Liver (tissue), 3 donors: ENCODE data around the gene ZDHHC4.

ENCODE experiments used
- FOXA1 ChIP-seq: IDR thresholded peaks from 2 replicates; pipeline ENCODE4 v1.6.1; 2016; ENCODE audit warnings: antibody characterized with exemption
- GABPA ChIP-seq, 2 donors: IDR thresholded peaks in 1 of 2; conservative IDR thresholded peaks in 1 of 2; 2 replicates each; pipeline ENCODE4 v1.6.1; 2016; ENCODE audit warnings: antibody characterized with exemption in 2 of 2, mild to moderate bottlenecking in 1 of 2, moderate library complexity in 1 of 2
- RAD21 ChIP-seq, 2 donors: IDR thresholded peaks; 2 replicates each; pipeline ENCODE4 v1.6.1; 2016; ENCODE audit warnings: antibody characterized with exemption in 2 of 2, mild to moderate bottlenecking in 2 of 2
- SP1 ChIP-seq: IDR thresholded peaks from 2 replicates; pipeline ENCODE4 v1.6.1; 2018; ENCODE audit warnings: antibody characterized with exemption, mild to moderate bottlenecking
- TAF1 ChIP-seq: conservative IDR thresholded peaks from 2 replicates; pipeline ENCODE4 v1.6.1; 2016; ENCODE audit warnings: antibody characterized with exemption, mild to moderate bottlenecking
- YY1 ChIP-seq: IDR thresholded peaks from 2 replicates; pipeline ENCODE4 v1.6.1; 2016; ENCODE audit warnings: antibody characterized with exemption, mild to moderate bottlenecking
- TF ChIP-seq, protein P1 (sequence below): IDR thresholded peaks from 2 replicates; pipeline ENCODE4 v1.6.1; 2016; ENCODE audit warnings: antibody characterized with exemption
- TF ChIP-seq, protein P2 (sequence below): fragments of 150-350 bp; IDR thresholded peaks from 2 replicates; pipeline ENCODE4 v1.5.1; 2017; ENCODE audit warnings: improper control_type of control experiment, low read depth, low read length; ENCODE audit not compliant: missing input control
- TF ChIP-seq, protein P3 (sequence below): IDR thresholded peaks from 2 replicates; pipeline ENCODE4 v1.6.1; 2016; ENCODE audit warnings: antibody characterized with exemption, mild to moderate bottlenecking
- TF ChIP-seq, protein P4 (sequence below): IDR thresholded peaks from 2 replicates; pipeline ENCODE4 v1.6.1; 2016; ENCODE audit warnings: antibody characterized with exemption
- TF ChIP-seq, protein P5 (sequence below): IDR thresholded peaks from 2 replicates; pipeline ENCODE4 v1.6.1; 2016; ENCODE audit warnings: antibody characterized with exemption
- donor health status: healthy.
- donor health status: healthy.

DNA sequence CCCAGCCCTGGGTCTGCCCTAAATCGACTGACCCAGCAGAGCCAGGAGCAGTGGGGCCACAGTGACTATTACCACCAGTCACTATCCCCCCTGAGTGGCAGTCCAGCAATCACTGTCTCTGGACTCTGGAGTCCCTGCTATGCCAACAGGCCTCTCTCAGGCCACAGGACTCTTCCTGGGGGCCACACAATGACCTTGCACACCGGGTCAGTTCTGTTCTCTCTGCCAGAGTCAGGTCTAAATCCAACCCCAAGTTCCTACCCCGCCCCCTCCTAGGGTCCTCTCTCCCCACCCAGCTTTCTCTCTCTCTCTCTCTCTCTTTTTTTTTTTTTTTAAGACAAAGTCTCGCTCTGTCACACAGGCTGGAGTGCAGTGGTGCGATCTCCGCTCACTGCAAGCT, 47.6 kb upstream of the ZDHHC4 start:
- TF ChIP-seq, protein P1, sequence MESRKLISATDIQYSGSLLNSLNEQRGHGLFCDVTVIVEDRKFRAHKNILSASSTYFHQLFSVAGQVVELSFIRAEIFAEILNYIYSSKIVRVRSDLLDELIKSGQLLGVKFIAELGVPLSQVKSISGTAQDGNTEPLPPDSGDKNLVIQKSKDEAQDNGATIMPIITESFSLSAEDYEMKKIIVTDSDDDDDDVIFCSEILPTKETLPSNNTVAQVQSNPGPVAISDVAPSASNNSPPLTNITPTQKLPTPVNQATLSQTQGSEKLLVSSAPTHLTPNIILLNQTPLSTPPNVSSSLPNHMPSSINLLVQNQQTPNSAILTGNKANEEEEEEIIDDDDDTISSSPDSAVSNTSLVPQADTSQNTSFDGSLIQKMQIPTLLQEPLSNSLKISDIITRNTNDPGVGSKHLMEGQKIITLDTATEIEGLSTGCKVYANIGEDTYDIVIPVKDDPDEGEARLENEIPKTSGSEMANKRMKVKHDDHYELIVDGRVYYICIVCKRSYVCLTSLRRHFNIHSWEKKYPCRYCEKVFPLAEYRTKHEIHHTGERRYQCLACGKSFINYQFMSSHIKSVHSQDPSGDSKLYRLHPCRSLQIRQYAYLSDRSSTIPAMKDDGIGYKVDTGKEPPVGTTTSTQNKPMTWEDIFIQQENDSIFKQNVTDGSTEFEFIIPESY = no peak
- TF ChIP-seq, protein P2, sequence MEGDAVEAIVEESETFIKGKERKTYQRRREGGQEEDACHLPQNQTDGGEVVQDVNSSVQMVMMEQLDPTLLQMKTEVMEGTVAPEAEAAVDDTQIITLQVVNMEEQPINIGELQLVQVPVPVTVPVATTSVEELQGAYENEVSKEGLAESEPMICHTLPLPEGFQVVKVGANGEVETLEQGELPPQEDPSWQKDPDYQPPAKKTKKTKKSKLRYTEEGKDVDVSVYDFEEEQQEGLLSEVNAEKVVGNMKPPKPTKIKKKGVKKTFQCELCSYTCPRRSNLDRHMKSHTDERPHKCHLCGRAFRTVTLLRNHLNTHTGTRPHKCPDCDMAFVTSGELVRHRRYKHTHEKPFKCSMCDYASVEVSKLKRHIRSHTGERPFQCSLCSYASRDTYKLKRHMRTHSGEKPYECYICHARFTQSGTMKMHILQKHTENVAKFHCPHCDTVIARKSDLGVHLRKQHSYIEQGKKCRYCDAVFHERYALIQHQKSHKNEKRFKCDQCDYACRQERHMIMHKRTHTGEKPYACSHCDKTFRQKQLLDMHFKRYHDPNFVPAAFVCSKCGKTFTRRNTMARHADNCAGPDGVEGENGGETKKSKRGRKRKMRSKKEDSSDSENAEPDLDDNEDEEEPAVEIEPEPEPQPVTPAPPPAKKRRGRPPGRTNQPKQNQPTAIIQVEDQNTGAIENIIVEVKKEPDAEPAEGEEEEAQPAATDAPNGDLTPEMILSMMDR = no peak
- TF ChIP-seq YY1 (no peak), FOXA1 (no peak), TAF1 (no peak), SP1 (no peak), GABPA (IDR thresholded peaks at IDR 0.05 in 1 of 2, conservative IDR thresholded peaks at IDR 0.05 in 1 of 2) (no peak), RAD21 (IDR thresholded peaks at IDR 0.05) (no peak)
- TF ChIP-seq, protein P3, sequence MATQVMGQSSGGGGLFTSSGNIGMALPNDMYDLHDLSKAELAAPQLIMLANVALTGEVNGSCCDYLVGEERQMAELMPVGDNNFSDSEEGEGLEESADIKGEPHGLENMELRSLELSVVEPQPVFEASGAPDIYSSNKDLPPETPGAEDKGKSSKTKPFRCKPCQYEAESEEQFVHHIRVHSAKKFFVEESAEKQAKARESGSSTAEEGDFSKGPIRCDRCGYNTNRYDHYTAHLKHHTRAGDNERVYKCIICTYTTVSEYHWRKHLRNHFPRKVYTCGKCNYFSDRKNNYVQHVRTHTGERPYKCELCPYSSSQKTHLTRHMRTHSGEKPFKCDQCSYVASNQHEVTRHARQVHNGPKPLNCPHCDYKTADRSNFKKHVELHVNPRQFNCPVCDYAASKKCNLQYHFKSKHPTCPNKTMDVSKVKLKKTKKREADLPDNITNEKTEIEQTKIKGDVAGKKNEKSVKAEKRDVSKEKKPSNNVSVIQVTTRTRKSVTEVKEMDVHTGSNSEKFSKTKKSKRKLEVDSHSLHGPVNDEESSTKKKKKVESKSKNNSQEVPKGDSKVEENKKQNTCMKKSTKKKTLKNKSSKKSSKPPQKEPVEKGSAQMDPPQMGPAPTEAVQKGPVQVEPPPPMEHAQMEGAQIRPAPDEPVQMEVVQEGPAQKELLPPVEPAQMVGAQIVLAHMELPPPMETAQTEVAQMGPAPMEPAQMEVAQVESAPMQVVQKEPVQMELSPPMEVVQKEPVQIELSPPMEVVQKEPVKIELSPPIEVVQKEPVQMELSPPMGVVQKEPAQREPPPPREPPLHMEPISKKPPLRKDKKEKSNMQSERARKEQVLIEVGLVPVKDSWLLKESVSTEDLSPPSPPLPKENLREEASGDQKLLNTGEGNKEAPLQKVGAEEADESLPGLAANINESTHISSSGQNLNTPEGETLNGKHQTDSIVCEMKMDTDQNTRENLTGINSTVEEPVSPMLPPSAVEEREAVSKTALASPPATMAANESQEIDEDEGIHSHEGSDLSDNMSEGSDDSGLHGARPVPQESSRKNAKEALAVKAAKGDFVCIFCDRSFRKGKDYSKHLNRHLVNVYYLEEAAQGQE = no peak
- TF ChIP-seq, protein P4, sequence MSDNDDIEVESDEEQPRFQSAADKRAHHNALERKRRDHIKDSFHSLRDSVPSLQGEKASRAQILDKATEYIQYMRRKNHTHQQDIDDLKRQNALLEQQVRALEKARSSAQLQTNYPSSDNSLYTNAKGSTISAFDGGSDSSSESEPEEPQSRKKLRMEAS = no peak
- TF ChIP-seq, protein P5, sequence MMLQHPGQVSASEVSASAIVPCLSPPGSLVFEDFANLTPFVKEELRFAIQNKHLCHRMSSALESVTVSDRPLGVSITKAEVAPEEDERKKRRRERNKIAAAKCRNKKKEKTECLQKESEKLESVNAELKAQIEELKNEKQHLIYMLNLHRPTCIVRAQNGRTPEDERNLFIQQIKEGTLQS = no peak
